Testis (tissue), 3 donors: ENCODE measurements around the gene BMP7. TPM values are rescaled to one million over a fixed set of nuclear protein-coding genes. Genes with fewer than 3 reads are reported as not detected.

Experiments
- DNase-seq: peaks from one replicate; pipeline ENCODE4 v3.0.0-alpha.2; 2019
- H3K27ac ChIP-seq, 2 donors: fragments of 200-600 bp; sonication (generic); one replicate each; pipeline ENCODE4 v1.5.1; 2019
- H3K27me3 ChIP-seq: fragments of 200-600 bp; sonication (generic); one replicate; pipeline ENCODE4 v1.5.1; 2019
- H3K36me3 ChIP-seq: fragments of 200-600 bp; sonication (generic); one replicate; pipeline ENCODE4 v1.5.1; 2017; ENCODE audit warnings: low read depth; ENCODE audit errors: missing control alignments
- H3K4me1 ChIP-seq: fragments of 200-600 bp; sonication (generic); one replicate; pipeline ENCODE4 v1.5.1; 2019
- H3K4me3 ChIP-seq, 2 donors: fragments of 200-600 bp; sonication (generic); one replicate each; pipeline ENCODE4 v1.5.1; 2017 to 2019
- H3K9me3 ChIP-seq: fragments of 200-600 bp; sonication (generic); one replicate; pipeline ENCODE4 v1.5.1; 2017
- CTCF ChIP-seq, 3 experiments: fragments of 450-650 bp in 2 of 3; fragments of 200-600 bp in 1 of 3; sonication (generic) in 1 of 3; IDR thresholded peaks; one replicate each; pipeline ENCODE4 v1.5.1; 2016 to 2019; ENCODE audit warnings: antibody characterized with exemption in 3 of 3, mild to moderate bottlenecking in 2 of 3, moderate library complexity in 1 of 3
- POLR2A ChIP-seq: fragments of 450-650 bp; IDR thresholded peaks from one replicate; pipeline ENCODE4 v1.6.1; 2017; ENCODE audit warnings: antibody characterized with exemption, mild to moderate bottlenecking, moderate library complexity
- WGBS, 2 donors: methylation state at CpG; one replicate each; pipeline ENCODE4 v1.1.5; 2018; 5-methylcytosine and 5-hydroxymethylcytosine counted together
- intact Hi-C: fragments of 100-400 bp; cut with DNase I; formaldehyde crosslinking; loops from one replicate; pipeline ENCODE4 v1.15.1; 2023; ENCODE audit warnings: low total_unique reads
- polyA plus RNA-seq: library from polyadenylated mRNA; stranded (reverse); fragments of 350-450 nt; fragmentation: Illumina TruSeq; extraction: RNeasy Lipid Tissue Mini Kit (QIAGEN cat#74804); gene quantifications from one replicate; pipeline ENCODE4 v1.2.3, GENCODE V29; 2014; ENCODE audit warnings: low read depth, low replicate concordance; ENCODE audit not compliant: insufficient read depth
- total RNA-seq, 2 donors: library from RNA; depleted of rRNA; stranded (reverse); fragments of >200 nt; gene quantifications; one replicate each; pipeline ENCODE4 v1.2.3, GENCODE V29; 2016

Gene BMP7
- total and polyA plus RNA-seq, 3 donors from 2014 or later, result 2.4 to 7.1 (median 3.3) TPM

DNA sequence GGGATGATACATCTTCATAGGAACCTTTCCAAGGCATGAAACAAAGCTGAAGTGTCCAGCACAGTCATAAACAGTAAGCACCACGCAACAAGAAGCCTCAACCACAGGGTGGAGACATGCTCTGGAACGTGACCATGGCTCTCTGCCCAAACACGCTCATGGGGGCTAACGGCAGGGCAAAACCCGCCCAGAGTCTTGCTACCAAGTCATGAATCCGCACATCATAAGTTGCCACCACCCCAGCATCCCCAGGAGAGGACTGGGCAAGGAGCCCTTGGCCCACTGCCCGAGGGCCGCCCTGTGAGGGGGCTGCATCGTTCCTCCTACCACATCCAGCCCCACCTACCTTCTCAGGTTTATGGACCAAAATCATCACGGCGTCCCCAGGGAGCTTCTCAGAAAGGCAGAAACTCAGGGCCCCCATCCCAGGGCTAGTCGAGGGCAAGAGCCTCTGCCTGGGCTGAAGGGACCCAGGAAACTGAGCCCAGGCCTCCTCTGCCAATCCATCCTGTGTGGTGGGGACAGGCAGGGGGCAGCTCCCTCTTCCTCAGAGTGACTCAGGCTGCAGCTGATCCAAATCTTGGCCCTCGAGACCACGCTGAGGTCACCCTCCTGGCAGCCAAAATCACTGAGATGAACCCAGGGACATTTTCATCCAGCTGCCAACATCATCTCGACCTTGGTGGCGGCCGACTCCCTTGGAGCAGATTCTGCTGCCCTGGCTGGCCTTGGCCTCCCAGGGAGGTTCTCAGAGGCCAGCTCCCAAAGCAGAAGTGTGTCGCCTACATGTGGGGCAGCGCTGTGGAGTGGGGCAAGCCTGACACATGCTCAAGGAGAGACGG is 42.6 kb downstream of the BMP7 start:
- Histone ChIP-seq H3K36me3 (no peaks in the 10 kb centered on the region), H3K27me3 (no peaks in the 10 kb centered on the region), H3K4me1 (peaks cover 19% of the 10 kb centered on the region), H3K4me3 (no peak overlapping the region), H3K27ac (no peak overlapping the region), H3K9me3 (no peaks in the 10 kb centered on the region)
- WGBS, 2 donors, result 49 to 59% methylated on average over 13 to 20 of the region's 20 CpGs
- DNase-seq, result peak; percentile 30
- TF ChIP-seq POLR2A, result no peak
- TF ChIP-seq CTCF (IDR thresholded peaks at IDR 0.05), result no peak
- intact Hi-C loops, result no loop called here

- 75 to 89% methylated on average over 1 of the region's 1 CpG for WGBS, 2 donors
- Histone ChIP-seq H3K9me3 (no peaks in the 10 kb centered on the region), H3K36me3 (no peaks in the 10 kb centered on the region), H3K4me1 (peaks cover 19% of the 10 kb centered on the region), H3K27me3 (no peaks in the 10 kb centered on the region), H3K4me3 (no peak overlapping the region), H3K27ac (no peak overlapping the region)
- no peak for DNase-seq
- intact Hi-C loops, result no loop called here
- TF ChIP-seq CTCF (IDR thresholded peaks at IDR 0.05) (no peak), POLR2A (no peak)
Measured at GRCh38 chr20:57222631-57222950, 43.9 kb downstream of the BMP7 start.

GRCh38 chr20:57221916-57222630 is 44.4 kb downstream of the BMP7 start:
- TF ChIP-seq POLR2A, result no peak
- no peak for TF ChIP-seq CTCF (IDR thresholded peaks at IDR 0.05)
- H3K27ac ChIP-seq, result no peak overlapping the region
- H3K4me3 ChIP-seq, result no peak overlapping the region
- no peaks in the 10 kb centered on the region for H3K36me3 ChIP-seq
- WGBS, 2 donors, result 89% methylated on average over 8 to 19 of the region's 19 CpGs
- no peaks in the 10 kb centered on the region for H3K9me3 ChIP-seq
- H3K27me3 ChIP-seq, result no peaks in the 10 kb centered on the region
- intact Hi-C loops, result no loop called here
- H3K4me1 ChIP-seq, result peaks cover 19% of the 10 kb centered on the region
- DNase-seq, result no peak

- Histone ChIP-seq H3K4me3 (no peak overlapping the region), H3K27me3 (no peaks in the 10 kb centered on the region), H3K4me1 (peaks cover 19% of the 10 kb centered on the region), H3K9me3 (no peaks in the 10 kb centered on the region), H3K36me3 (no peaks in the 10 kb centered on the region), H3K27ac (no peak overlapping the region)
- no peak for TF ChIP-seq CTCF (IDR thresholded peaks at IDR 0.05)
- TF ChIP-seq POLR2A, result no peak
- intact Hi-C loops, result no loop called here
- 87 to 90% methylated on average over 14 of the region's 14 CpGs for WGBS, 2 donors
- DNase-seq, result no peak
Measured at GRCh38 chr20:57220337-57221145, 45.9 kb downstream of the BMP7 start.
